Glomerular visceral epithelial cell (primary cell): Measurements from ENCODE around the gene WWC1.
"Not testable (repeated sequence)": the region's sequence is repeated elsewhere in the genome, so short reads cannot be mapped to it uniquely, and the experiment has no call there.

Experiments used
- DNase-seq: peaks from one replicate; pipeline ENCODE4 v3.0.0-alpha.2; 2016; ENCODE audit errors: extremely low spot score

Gene WWC1

GRCh38 chr5:168411871-168412270 is 120.4 kb downstream of the WWC1 start:
- DNase-seq: no peak

GRCh38 chr5:168413062-168413461 is 121.6 kb downstream of the WWC1 start:
- no peak for DNase-seq

GRCh38 chr5:168413596-168413995 is 122.2 kb downstream of the WWC1 start:
- DNase-seq: no peak

GRCh38 chr5:168415401-168415800 is 124.0 kb downstream of the WWC1 start:
- DNase-seq: no peak

- no peak for DNase-seq
Measured at GRCh38 chr5:168415971-168416370, 124.5 kb downstream of the WWC1 start.

GRCh38 chr5:168417731-168418429 is 126.4 kb downstream of the WWC1 start:
- no peak for DNase-seq

GRCh38 chr5:168420461-168420860 is 129.0 kb downstream of the WWC1 start:
- no peak for DNase-seq

- no peak for DNase-seq
Measured at GRCh38 chr5:168422431-168422830, 131.0 kb downstream of the WWC1 start.

GRCh38 chr5:168423478-168423877 is 132.0 kb downstream of the WWC1 start:
- no peak for DNase-seq

GRCh38 chr5:168423971-168424370 is 132.5 kb downstream of the WWC1 start:
- no peak for DNase-seq

- DNase-seq: peak; percentile 48
Measured at GRCh38 chr5:168424594-168425323, 133.3 kb downstream of the WWC1 start.

GRCh38 chr5:168426007-168426863 is 134.8 kb downstream of the WWC1 start:
- no peak for DNase-seq

- no peak for DNase-seq
Measured at GRCh38 chr5:168426864-168427172, 135.4 kb downstream of the WWC1 start.

- DNase-seq: no peak
Measured at GRCh38 chr5:168427224-168427623, 135.8 kb downstream of the WWC1 start.

- no peak for DNase-seq
Measured at GRCh38 chr5:168428552-168428951, 137.1 kb downstream of the WWC1 start.

GRCh38 chr5:168430296-168430695 is 138.9 kb downstream of the WWC1 start:
- no peak for DNase-seq

- no peak for DNase-seq
Measured at GRCh38 chr5:168432903-168433302, 141.5 kb downstream of the WWC1 start.

GRCh38 chr5:168434001-168434400 is 142.6 kb downstream of the WWC1 start:
- DNase-seq: no peak

- DNase-seq: no peak
Measured at GRCh38 chr5:168434746-168435321, 143.4 kb downstream of the WWC1 start.

- DNase-seq: not testable (repeated sequence)
Measured at GRCh38 chr5:168435340-168435739, 143.9 kb downstream of the WWC1 start.

GRCh38 chr5:168438349-168438748 is 146.9 kb downstream of the WWC1 start:
- no peak for DNase-seq

- no peak for DNase-seq
Measured at GRCh38 chr5:168443533-168443932, 152.1 kb downstream of the WWC1 start.
